UCSD-AML1 (cell line): ENCODE data around the gene TEX44.
A peak's percentile ranks its signal among the peaks of the same experiment; 100 is the strongest.

Source experiments
- DNase-seq: peaks from one replicate; lab custom pipeline; 2025; ENCODE audit not compliant: unreplicated experiment; lab: John Stamatoyannopoulos, UW

The TEX44 gene

GRCh38 chr2:231633241-231633976 is 40.7 kb downstream of the TEX44 start:
- DNase-seq: no peak

DNA sequence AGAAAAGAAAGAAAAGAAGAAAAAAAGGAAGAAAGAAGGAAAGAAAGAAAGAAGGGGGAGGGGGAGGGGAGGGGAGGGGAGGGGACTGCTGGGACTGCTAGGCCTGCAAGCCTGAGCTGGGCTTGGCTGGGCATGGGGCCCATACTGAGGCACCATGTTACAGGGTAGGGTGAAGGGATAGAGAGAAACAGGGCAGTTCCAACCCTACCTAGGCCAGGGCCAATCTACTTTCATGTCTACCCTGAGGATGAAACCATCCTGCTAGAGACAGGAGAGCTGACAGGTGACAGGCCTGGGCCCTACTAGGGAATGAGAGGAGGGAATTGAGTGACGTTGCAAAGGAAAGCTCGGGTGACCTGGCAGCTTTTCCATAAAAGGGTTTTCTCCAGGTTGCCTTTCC is 41.7 kb downstream of the TEX44 start:
- no peak for DNase-seq

- DNase-seq: no peak
These were observed 42.5 kb downstream of the TEX44 start for GRCh38 chr2:231634951-231635875.

DNA sequence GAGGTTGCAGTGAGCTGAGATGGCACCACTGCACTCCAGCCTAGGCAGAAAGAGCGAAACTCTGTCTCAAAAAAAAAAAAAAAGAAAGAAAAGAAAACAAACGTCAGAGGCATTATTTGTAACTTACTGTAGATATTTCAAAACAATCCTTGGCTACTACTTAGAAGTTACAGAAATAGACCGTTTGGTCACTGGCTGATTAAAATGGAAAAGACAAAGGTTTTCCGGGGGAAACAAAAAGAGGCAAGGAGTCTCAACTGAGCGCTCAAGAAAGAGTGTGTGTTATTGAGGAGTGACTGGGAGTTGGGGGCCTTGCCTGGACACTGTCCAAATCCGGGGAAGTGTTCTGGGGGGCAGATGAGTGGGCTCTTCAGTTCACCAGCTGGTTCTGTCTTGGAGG is 47.6 kb downstream of the TEX44 start:
- no peak for DNase-seq

DNA sequence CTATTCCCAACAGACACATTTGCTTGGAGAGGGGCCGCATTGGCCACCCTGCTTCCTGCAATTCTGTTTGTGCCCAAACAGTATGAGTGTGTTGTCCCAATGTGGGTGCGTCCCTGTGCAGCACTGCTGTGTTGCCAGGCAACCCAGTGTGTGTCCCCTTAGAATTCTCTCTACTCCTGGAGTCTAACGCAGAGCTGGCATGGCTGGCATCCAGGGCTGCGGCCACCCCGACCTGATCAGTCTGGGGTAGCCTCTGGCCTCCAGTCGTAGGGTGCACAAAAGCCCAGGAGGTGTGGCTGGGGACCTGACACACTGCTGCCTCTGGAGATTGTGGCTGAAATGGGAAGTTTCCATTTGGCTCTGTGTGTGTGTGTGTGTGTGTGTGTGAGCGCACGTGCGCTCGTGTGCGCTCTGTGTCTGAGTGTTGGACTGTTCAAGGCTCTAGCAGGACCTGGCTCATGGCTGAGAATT is 48.0 kb downstream of the TEX44 start:
- DNase-seq: peak; percentile 74

- peak; percentile 89 for DNase-seq
These were observed 50.2 kb downstream of the TEX44 start for GRCh38 chr2:231642631-231643494.

DNA sequence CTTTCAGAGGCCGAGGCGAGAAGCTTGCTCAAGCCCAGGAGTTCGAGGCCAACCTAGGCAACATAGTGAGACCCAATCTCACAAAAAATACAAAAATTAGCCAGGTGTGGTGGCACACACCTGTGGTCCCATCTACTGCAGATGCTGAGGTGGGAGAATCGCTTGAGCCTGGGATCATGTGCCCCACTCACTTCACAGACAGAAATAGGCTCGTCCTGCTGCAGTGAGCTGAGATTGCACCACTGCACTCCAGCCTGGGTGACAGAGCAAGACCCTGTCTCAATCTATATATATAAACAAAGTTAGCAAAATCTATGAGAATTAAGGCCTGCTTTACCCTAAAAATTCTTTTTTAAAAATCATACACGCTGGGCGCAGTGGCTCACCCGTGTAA is 50.8 kb downstream of the TEX44 start:
- no peak for DNase-seq
